K562 (cell line): ENCODE measurements around the gene KRT25. TPM values are rescaled to one million over a fixed set of nuclear protein-coding genes. Genes with fewer than 3 reads are reported as not detected.

ENCODE experiments used
- FOXO4 ChIP-seq: fragments of 450-650 bp; formaldehyde crosslinking; IDR thresholded peaks from 2 replicates; pipeline ENCODE4 v1.4.0; 2020; ENCODE audit warnings: mild to moderate bottlenecking, moderate library complexity
- GTF2A2 ChIP-seq: IDR thresholded peaks from 2 replicates; pipeline ENCODE4 v1.6.1; 2016; ENCODE audit warnings: mild to moderate bottlenecking, missing genetic modification characterization, missing compliant biosample characterization
- NFATC3 ChIP-seq: fragments of 450-650 bp; IDR thresholded peaks from 2 replicates; pipeline ENCODE4 v1.6.1; 2017; ENCODE audit warnings: mild to moderate bottlenecking
- NRF1 ChIP-seq, 2 experiments: fragments of 450-650 bp; IDR thresholded peaks in 1 of 2; conservative IDR thresholded peaks in 1 of 2; 2 replicates each; pipeline ENCODE4 v1.6.1; 2014; ENCODE audit warnings: mild to moderate bottlenecking in 2 of 2
- SUPT5H ChIP-seq: fragments of 450-650 bp; IDR thresholded peaks from 2 replicates; pipeline ENCODE4 v1.6.1; 2016
- ZKSCAN8 ChIP-seq: fragments of 200-800 bp; sonication (Bioruptor generic); IDR thresholded peaks from 2 replicates; pipeline ENCODE4 v1.6.1; 2016; ENCODE audit warnings: missing genetic modification characterization, missing compliant biosample characterization
- ZNF318 ChIP-seq, 2 experiments: fragments of 450-650 bp; IDR thresholded peaks; 2 replicates each; pipeline ENCODE4 v1.6.1; 2016; ENCODE audit warnings: mild to moderate bottlenecking in 2 of 2, borderline replicate concordance in 1 of 2, low read depth in 1 of 2, moderate library complexity in 1 of 2
- polyA plus RNA-seq, 8 experiments: library from polyadenylated mRNA; depleted of rRNA in 4 of 8; stranded (reverse) in 5 of 8; unstranded in 3 of 8; fragments of >200 nt; fragmentation: Nextera tagmentation in 2 of 8; fragmentation: Illumina TruSeq in 1 of 8; extraction: Ambion mirVana in 2 of 8; extraction: Trizol in 1 of 8; gene quantifications; 2 replicates each; pipeline versions ENCODE4 v1.2.1 to v1.2.3, GENCODE V29; 2011 to 2014; ENCODE audit warnings: inconsistent platforms in 1 of 8, missing spikeins in 1 of 8
- total RNA-seq, 7 experiments: library from RNA; depleted of rRNA in 6 of 7; stranded (reverse); fragments of >200 nt in 6 of 7; fragmentation: Illumina TruSeq in 2 of 7; extraction: Trizol in 2 of 7; gene quantifications; 2 replicates each; pipeline versions ENCODE4 v1.2.1 to v1.2.3, GENCODE V29; 2011 to 2021; ENCODE audit warnings: low replicate concordance in 1 of 7
- TF ChIP-seq, protein P1 (sequence below), 2 experiments: fragments of 450-650 bp; formaldehyde crosslinking in 1 of 2; IDR thresholded peaks; 2 replicates each; pipeline versions ENCODE4 v1.4.0 to v1.6.1; 2014 to 2020; ENCODE audit warnings: mild to moderate bottlenecking in 2 of 2, borderline replicate concordance in 1 of 2, low read depth in 1 of 2
- TF ChIP-seq, protein P2 (sequence below): fragments of 250-450 bp; sonication (Bioruptor Pico); IDR thresholded peaks from 2 replicates; pipeline ENCODE4 v1.6.1; 2021; ENCODE audit warnings: mild to moderate bottlenecking

The KRT25 gene
- total and polyA plus RNA-seq, 9 of the 15 experiments (the other 6 are each of a cell fraction or from before 2014, with no cell fraction given) = not detected

DNA sequence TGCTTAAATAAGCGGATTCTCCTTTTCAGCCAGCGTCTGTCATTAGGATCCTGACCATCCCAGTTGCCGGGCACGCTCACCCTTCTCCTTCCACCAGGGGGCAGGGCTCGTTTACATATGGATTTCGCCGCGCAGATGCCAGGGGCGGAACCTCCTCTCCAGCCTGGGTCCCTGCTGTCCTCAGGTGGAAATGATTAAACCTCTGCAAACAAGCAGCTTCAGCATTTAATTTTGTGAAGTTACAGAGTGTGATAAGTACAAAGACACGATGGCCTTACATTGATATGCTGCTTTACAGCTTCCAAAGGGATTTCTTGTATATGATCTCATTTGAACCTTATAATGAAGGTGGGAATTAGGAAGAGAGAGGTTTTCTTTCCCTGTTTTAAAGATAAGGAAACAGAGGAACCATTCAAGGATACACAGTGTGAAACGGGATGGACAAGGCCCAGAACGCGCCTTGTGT lies 48.5 kb upstream of the KRT25 start (continued):
- TF ChIP-seq, protein P1, sequence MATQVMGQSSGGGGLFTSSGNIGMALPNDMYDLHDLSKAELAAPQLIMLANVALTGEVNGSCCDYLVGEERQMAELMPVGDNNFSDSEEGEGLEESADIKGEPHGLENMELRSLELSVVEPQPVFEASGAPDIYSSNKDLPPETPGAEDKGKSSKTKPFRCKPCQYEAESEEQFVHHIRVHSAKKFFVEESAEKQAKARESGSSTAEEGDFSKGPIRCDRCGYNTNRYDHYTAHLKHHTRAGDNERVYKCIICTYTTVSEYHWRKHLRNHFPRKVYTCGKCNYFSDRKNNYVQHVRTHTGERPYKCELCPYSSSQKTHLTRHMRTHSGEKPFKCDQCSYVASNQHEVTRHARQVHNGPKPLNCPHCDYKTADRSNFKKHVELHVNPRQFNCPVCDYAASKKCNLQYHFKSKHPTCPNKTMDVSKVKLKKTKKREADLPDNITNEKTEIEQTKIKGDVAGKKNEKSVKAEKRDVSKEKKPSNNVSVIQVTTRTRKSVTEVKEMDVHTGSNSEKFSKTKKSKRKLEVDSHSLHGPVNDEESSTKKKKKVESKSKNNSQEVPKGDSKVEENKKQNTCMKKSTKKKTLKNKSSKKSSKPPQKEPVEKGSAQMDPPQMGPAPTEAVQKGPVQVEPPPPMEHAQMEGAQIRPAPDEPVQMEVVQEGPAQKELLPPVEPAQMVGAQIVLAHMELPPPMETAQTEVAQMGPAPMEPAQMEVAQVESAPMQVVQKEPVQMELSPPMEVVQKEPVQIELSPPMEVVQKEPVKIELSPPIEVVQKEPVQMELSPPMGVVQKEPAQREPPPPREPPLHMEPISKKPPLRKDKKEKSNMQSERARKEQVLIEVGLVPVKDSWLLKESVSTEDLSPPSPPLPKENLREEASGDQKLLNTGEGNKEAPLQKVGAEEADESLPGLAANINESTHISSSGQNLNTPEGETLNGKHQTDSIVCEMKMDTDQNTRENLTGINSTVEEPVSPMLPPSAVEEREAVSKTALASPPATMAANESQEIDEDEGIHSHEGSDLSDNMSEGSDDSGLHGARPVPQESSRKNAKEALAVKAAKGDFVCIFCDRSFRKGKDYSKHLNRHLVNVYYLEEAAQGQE (IDR thresholded peaks at IDR 0.05; ENCODE audit: borderline replicate concordance) = peak; percentile 92
- TF ChIP-seq, protein P1 (CRISPR knock-in tag; IDR thresholded peaks at IDR 0.05; ENCODE audit: low read depth) = no peak
- 0 out of 4 replicates have a peak, but pooled peaks of 1 of the 2 experiments have one; percentile 27 for TF ChIP-seq NRF1 (conservative IDR thresholded peaks at IDR 0.05 in 1 of 2, IDR thresholded peaks at IDR 0.05 in 1 of 2)
- no peak for TF ChIP-seq ZNF318 (IDR thresholded peaks at IDR 0.05; ENCODE audit: borderline replicate concordance in 1 of 2, low read depth in 1 of 2)
- no peak for TF ChIP-seq SUPT5H
- no peak for TF ChIP-seq GTF2A2
- TF ChIP-seq, protein P2, sequence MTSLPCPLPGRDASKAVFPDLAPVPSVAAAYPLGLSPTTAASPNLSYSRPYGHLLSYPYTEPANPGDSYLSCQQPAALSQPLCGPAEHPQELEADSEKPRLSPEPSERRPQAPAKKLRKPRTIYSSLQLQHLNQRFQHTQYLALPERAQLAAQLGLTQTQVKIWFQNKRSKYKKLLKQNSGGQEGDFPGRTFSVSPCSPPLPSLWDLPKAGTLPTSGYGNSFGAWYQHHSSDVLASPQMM = no peak
- TF ChIP-seq FOXO4 (CRISPR knock-in tag) = no peak
- no peak for TF ChIP-seq ZKSCAN8
- no peak for TF ChIP-seq NFATC3
